ENCODE data around the gene FBN1.

Gene FBN1

DNA sequence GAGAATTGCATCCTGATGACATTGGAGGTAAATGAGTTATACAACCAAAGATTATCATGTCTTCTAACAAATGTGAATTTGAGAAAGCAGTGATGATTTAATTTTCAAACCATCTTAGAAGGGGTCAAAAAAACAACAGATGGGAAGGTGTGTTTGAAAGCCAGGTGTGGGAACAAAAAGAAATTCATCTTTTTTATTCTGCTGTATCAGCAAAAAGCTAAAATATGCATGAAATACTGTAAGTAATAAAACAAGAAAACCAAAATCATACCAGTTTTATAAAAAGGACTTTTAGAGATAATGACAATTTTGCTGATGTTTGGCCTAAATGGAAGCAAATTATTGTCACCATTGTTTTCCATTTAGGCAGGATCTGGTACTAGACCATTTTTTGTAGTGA, 145.5 kb downstream of the FBN1 start:
- H3K4me3 ChIP-seq (ENCODE audit: low read length) = no peak overlapping the region
- DNase-seq (ENCODE audit: low read depth, low spot score) = no peak

DNA sequence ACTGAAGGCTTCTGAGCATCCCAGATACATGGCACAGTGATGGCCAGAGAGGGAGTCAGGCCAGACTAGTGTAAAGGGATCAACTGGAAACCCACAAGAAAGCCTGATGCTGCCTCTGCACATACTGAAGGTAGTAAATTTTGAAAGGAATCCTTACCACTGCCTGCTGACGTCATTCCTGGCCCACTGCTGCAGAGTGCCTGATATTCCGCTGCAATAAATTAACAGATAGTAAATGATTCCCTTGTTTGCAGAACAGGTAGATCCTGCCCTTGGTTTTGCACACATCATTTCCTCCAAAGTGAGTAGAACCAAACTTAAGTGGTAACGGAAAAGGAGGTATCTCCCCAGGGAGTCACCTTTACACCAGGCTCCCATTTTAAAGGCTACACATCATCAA, 146.7 kb downstream of the FBN1 start:
- DNase-seq (ENCODE audit: low read depth, low spot score) = no peak
- H3K4me3 ChIP-seq (ENCODE audit: low read length) = no peak overlapping the region

GRCh38 chr15:48494631-48495030, 150.9 kb downstream of the FBN1 start:
- H3K4me3 ChIP-seq (ENCODE audit: low read length) = no peak overlapping the region
- no peak for DNase-seq (ENCODE audit: low read depth, low spot score)

DNA sequence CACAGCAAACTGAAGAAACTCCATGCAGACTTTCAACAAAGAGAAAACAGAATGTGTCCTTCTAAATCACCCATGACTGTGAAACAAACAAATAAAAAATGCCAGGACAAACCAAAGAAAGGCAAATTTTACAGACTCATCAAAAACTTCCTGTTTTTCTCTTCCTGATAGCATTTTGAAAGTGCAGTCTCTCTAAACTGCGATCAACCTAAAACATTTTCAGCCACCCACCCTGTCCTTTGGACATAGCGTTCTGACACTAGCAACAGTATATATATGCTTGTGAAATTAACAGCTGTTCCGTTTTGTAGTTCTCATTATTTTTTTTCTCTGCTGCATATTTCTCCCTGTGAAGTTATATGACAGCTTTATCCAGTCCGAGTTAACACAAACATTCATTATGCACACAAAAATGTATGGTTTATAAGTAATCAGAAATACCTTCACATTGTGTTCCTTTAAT, 151.7 kb downstream of the FBN1 start:
- H3K4me3 ChIP-seq (ENCODE audit: low read length) = no peak overlapping the region
- no peak for DNase-seq (ENCODE audit: low read depth, low spot score)

DNA sequence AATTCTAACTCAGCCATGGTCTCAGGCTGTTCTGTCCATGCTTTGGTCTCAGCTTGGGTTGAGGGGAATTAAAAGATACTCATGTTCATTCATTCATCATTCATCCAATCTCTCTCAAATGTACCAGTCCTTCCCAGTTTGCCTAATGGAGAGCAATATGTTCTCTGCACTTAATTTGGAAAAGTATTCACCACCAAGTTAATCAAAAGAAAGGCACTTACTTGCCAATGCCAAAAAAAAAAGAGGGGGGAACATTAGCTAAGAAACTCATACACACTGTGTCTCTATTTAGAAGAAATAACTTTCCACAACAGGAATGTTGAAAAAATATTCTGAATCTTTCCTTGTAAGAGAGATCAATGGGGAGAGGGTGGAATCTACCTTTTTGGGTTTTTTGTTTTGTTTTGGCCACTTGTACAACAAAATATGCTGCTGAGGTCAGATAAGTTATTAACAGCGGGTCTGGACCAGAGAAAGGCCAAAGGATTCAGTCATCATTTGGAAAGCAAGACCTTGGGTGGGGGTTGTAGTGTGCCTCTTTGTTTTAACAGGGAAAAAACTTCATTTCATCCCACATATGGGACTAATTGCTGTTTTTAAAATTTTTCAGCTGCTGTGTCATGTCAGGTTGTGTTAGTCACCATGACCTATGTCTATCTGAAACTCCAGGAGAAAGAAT, 152.3 kb downstream of the FBN1 start:
- H3K4me3 ChIP-seq (ENCODE audit: low read length) = no peak overlapping the region
- DNase-seq (ENCODE audit: low read depth, low spot score) = no peak

GRCh38 chr15:48486228-48486627, 159.3 kb downstream of the FBN1 start:
- DNase-seq (ENCODE audit: low read depth, low spot score) = no peak
- H3K4me3 ChIP-seq (ENCODE audit: low read length) = no peak overlapping the region

- DNase-seq (ENCODE audit: low read depth, low spot score) = no peak
Measured at GRCh38 chr15:48481802-48482201, 163.7 kb downstream of the FBN1 start.

DNA sequence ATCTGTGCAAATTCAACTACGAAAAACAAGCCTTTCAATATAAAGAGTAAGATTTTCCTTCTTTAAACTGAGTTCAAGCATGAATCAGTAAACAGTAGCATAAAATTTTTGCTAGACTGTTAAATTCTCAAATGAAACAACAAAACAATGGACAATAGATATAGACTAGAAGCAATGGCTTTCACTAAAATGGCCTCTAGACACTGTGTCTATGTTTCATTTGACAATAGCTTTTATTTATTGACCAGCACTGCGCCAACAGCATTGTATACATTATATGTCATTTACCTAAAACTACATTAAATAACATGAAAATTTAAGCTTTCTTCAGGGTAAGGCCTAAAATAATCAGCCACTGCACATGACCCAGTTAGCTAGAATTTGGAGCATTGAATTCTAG, 165.8 kb downstream of the FBN1 start:
- DNase-seq (ENCODE audit: low read depth, low spot score) = no peak
- H3K4me3 ChIP-seq (ENCODE audit: low read length) = no peak overlapping the region

More at GRCh38 chr15:48481802-48482201, 163.7 kb downstream of the FBN1 start:
- H3K4me3 ChIP-seq (ENCODE audit: low read length) = no peak overlapping the region

- DNase-seq (ENCODE audit: low read depth, low spot score) = no peak
- no peak overlapping the region for H3K4me3 ChIP-seq (ENCODE audit: low read length)
Measured at GRCh38 chr15:48478581-48478980, 166.9 kb downstream of the FBN1 start.

- no peak for DNase-seq (ENCODE audit: low read depth, low spot score)
- no peak overlapping the region for H3K4me3 ChIP-seq (ENCODE audit: low read length)
Measured at GRCh38 chr15:48477795-48478360, 167.6 kb downstream of the FBN1 start.

DNA sequence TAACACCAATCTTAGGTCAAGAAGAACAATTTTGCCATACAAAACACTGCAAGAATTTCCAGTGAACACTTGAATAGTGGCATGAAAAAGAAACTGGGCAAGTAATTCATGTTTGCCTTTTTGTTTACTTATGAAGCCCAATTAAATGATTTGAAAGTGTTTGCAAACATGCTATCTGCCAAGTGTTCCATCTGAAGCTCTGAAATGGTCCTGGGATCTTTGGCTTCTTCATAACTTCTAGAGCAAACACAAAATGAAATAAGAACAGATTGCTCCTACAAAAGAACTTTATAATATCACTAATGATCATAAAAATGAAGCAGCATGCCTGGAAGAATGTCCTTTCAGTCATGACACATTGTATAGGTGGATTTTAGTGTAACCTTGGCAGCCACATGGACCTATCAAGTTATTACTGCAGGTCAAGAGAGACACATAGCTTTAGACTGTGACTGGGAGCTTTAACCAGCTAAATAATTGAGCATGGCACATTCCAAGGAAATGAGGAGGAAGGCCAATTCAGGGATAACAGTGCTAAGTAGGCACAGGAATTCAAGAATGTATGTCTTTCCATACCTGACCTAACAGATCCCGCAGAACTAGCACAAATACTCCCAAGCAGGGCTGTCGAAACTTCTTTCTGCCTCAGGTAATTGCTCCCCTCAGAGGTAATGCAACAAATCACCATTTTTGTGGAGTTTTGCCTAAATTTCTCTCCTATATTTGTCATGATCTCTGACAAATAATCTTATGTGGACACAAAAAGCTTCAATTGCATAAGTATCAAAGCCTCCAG, 169.7 kb downstream of the FBN1 start:
- H3K4me3 ChIP-seq (ENCODE audit: low read length) = no peak overlapping the region

DNA sequence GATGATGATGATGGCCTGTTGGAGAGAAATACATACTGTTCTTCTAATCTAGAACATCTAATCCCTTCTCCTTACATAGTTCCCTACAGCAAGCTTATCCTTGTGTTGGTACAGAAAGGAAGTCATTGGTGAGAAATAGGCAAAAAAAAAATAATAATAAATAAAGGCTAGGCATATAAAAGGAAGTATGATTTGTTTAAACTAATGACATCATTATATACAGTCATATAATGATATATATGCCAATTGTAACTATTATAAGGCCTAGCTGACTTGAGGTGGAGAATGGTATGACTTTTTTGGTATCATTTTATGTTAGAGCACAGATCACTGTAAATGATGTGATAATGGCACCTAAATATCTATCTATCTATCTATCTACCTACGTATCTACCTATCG, 171.8 kb downstream of the FBN1 start:
- no peak overlapping the region for H3K4me3 ChIP-seq (ENCODE audit: low read length)
- no peak for DNase-seq (ENCODE audit: low read depth, low spot score)

More for the DNA sequence above, 169.7 kb downstream of the FBN1 start:
- DNase-seq (ENCODE audit: low read depth, low spot score) = no peak

- DNase-seq (ENCODE audit: low read depth, low spot score) = no peak
Measured at GRCh38 chr15:48472756-48473155, 172.8 kb downstream of the FBN1 start.

GRCh38 chr15:48471073-48471472, 174.4 kb downstream of the FBN1 start:
- no peak for DNase-seq (ENCODE audit: low read depth, low spot score)
- H3K4me3 ChIP-seq (ENCODE audit: low read length) = no peak overlapping the region

More at GRCh38 chr15:48472756-48473155, 172.8 kb downstream of the FBN1 start:
- H3K4me3 ChIP-seq (ENCODE audit: low read length) = no peak overlapping the region

DNA sequence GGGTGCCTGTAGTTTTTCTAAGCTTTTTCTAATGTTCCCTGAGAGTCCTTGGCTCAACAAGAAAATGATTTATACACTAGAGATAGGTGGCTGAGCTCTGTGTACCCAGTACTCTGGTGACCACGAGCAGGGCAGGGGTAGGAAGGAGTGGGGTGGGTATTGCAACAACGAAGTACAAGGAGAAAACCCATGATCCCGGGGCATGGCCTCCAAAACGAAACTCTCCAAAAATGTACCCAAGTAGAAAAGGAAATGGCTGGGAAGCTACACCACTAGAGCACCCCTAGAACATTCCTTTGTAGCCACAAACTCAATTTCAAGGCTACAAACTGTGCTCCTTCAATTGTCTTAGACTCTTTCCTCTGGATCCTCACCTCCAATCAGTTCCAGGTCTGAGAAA, 175.4 kb downstream of the FBN1 start:
- no peak overlapping the region for H3K4me3 ChIP-seq (ENCODE audit: low read length)
- DNase-seq (ENCODE audit: low read depth, low spot score) = no peak

- no peak for DNase-seq (ENCODE audit: low read depth, low spot score)
- no peak overlapping the region for H3K4me3 ChIP-seq (ENCODE audit: low read length)
Measured at GRCh38 chr15:48469681-48470080, 175.8 kb downstream of the FBN1 start.

- H3K4me3 ChIP-seq (ENCODE audit: low read length) = no peak overlapping the region
- DNase-seq (ENCODE audit: low read depth, low spot score) = no peak
Measured at GRCh38 chr15:48469271-48469670, 176.2 kb downstream of the FBN1 start.

- no peak for DNase-seq (ENCODE audit: low read depth, low spot score)
- no peak overlapping the region for H3K4me3 ChIP-seq (ENCODE audit: low read length)
Measured at GRCh38 chr15:48467801-48468200, 177.7 kb downstream of the FBN1 start.

GRCh38 chr15:48466820-48467219, 178.7 kb downstream of the FBN1 start:
- no peak for DNase-seq (ENCODE audit: low read depth, low spot score)
- H3K4me3 ChIP-seq (ENCODE audit: low read length) = no peak overlapping the region

- no peak overlapping the region for H3K4me3 ChIP-seq (ENCODE audit: low read length)
- DNase-seq (ENCODE audit: low read depth, low spot score) = no peak
Measured at GRCh38 chr15:48466079-48466478, 179.4 kb downstream of the FBN1 start.
